GM12801 (cell line): ENCODE results near the gene B3GALT5.

Experiments
- TF ChIP-seq, protein P1 (sequence below): IDR thresholded peaks from one replicate; pipeline ENCODE4 v1.5.1; 2011; ENCODE audit warnings: control low read depth; ENCODE audit not compliant: insufficient read length; ENCODE audit errors: extremely low read depth

Gene B3GALT5

DNA sequence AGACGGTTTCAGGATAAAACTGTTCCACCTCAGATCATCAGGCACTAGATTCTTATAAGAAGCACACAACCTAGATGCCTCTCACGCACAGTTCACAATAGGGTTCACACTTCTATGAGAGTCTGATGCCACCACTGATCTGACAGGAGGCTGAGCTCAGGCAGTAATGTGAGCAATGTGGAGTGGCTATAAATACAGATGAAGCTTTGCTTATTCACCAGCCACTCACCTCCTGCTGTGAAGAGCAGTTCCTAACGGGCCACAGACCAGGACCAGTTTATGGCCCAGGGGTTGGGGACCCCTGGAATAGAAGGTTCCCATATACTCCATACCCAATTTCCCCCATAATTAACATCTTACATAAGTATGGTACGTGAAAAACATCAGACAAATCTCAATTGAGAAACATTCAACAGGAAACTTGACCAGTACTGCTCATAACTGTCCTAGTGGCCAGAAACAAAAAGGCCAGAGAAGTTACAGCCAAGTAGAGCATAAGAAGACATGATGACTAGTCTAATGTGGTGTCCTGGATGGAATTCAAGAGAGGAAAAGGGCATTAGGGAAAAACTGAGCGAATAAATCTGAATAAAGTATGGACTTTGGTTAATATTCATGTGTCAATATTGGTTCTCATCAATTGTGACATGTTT lies 107.5 kb downstream of the B3GALT5 start:
- TF ChIP-seq, protein P1, sequence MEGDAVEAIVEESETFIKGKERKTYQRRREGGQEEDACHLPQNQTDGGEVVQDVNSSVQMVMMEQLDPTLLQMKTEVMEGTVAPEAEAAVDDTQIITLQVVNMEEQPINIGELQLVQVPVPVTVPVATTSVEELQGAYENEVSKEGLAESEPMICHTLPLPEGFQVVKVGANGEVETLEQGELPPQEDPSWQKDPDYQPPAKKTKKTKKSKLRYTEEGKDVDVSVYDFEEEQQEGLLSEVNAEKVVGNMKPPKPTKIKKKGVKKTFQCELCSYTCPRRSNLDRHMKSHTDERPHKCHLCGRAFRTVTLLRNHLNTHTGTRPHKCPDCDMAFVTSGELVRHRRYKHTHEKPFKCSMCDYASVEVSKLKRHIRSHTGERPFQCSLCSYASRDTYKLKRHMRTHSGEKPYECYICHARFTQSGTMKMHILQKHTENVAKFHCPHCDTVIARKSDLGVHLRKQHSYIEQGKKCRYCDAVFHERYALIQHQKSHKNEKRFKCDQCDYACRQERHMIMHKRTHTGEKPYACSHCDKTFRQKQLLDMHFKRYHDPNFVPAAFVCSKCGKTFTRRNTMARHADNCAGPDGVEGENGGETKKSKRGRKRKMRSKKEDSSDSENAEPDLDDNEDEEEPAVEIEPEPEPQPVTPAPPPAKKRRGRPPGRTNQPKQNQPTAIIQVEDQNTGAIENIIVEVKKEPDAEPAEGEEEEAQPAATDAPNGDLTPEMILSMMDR, result no peak

- TF ChIP-seq, protein P1, result no peak
Observed at GRCh38 chr21:39721885-39722284, 109.1 kb downstream of the B3GALT5 start.
